ENCODE data around the gene YKT6.

Gene YKT6

GRCh38 chr7:44213877-44214388, 13.2 kb downstream of the YKT6 start:
- no peak for DNase-seq (ENCODE audit: low read depth)
- TF ChIP-seq CTCF (IDR thresholded peaks at IDR 0.05; ENCODE audit: insufficient read depth, low read depth, low read length, missing control alignments) = no peak
- H3K4me3 ChIP-seq (ENCODE audit: low read length) = no peak overlapping the region

- no peak overlapping the region for H3K4me3 ChIP-seq (ENCODE audit: low read length)
- no peak for TF ChIP-seq CTCF (IDR thresholded peaks at IDR 0.05; ENCODE audit: insufficient read depth, low read depth, low read length, missing control alignments)
- DNase-seq (ENCODE audit: low read depth) = no peak
Observed at GRCh38 chr7:44215531-44215930, 14.8 kb downstream of the YKT6 start.

GRCh38 chr7:44216019-44216418, 15.2 kb downstream of the YKT6 start:
- no peak overlapping the region for H3K4me3 ChIP-seq (ENCODE audit: low read length)
- TF ChIP-seq CTCF (IDR thresholded peaks at IDR 0.05; ENCODE audit: insufficient read depth, low read depth, low read length, missing control alignments) = no peak
- no peak for DNase-seq (ENCODE audit: low read depth)

GRCh38 chr7:44216521-44217222, 15.9 kb downstream of the YKT6 start:
- DNase-seq (ENCODE audit: low read depth) = no peak
- no peak for TF ChIP-seq CTCF (IDR thresholded peaks at IDR 0.05; ENCODE audit: insufficient read depth, low read depth, low read length, missing control alignments)
- H3K4me3 ChIP-seq (ENCODE audit: low read length) = no peak overlapping the region

- TF ChIP-seq CTCF (IDR thresholded peaks at IDR 0.05; ENCODE audit: insufficient read depth, low read depth, low read length, missing control alignments) = no peak
- no peak for DNase-seq (ENCODE audit: low read depth)
Observed at GRCh38 chr7:44217223-44217714, 16.5 kb downstream of the YKT6 start.

GRCh38 chr7:44217852-44218402, 17.1 kb downstream of the YKT6 start:
- TF ChIP-seq CTCF (IDR thresholded peaks at IDR 0.05; ENCODE audit: insufficient read depth, low read depth, low read length, missing control alignments) = no peak
- DNase-seq (ENCODE audit: low read depth) = no peak
- no peak overlapping the region for H3K4me3 ChIP-seq (ENCODE audit: low read length)

More at GRCh38 chr7:44217223-44217714, 16.5 kb downstream of the YKT6 start:
- H3K4me3 ChIP-seq (ENCODE audit: low read length) = no peak overlapping the region
